ENCODE measurements around the gene ADGRD2.

ADGRD2 gene

GRCh38 chr9:124457079-124457886 lies 7.0 kb downstream of the ADGRD2 start:
- DNase-seq: no peak

GRCh38 chr9:124457887-124458431 lies 7.7 kb downstream of the ADGRD2 start:
- no peak for DNase-seq

GRCh38 chr9:124458441-124458840 lies 8.2 kb downstream of the ADGRD2 start:
- DNase-seq: no peak

DNA sequence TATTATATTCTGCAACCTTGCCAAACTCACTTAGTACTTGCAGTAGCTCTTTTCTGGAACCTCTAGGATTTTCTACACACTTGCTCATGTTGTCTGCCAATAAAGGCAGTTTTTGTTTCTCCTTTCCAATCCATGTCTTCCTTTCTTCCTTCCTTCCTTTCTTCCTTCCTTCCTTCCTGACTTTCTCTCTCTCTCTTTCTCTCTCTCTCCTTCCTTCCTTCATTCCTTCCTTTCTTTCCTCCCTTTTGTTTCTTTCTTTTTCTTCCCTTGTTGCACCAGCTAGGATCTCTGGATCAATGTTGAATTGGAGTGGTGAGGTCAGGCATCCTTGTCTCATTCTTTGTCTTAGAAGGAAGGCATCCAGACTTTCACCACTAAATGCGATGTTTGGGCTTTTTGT lies 12.5 kb downstream of the ADGRD2 start:
- no peak for DNase-seq

GRCh38 chr9:124465736-124466135 lies 15.5 kb downstream of the ADGRD2 start:
- DNase-seq: no peak

- DNase-seq: no peak
Measured at GRCh38 chr9:124467410-124468060, 17.3 kb downstream of the ADGRD2 start.

DNA sequence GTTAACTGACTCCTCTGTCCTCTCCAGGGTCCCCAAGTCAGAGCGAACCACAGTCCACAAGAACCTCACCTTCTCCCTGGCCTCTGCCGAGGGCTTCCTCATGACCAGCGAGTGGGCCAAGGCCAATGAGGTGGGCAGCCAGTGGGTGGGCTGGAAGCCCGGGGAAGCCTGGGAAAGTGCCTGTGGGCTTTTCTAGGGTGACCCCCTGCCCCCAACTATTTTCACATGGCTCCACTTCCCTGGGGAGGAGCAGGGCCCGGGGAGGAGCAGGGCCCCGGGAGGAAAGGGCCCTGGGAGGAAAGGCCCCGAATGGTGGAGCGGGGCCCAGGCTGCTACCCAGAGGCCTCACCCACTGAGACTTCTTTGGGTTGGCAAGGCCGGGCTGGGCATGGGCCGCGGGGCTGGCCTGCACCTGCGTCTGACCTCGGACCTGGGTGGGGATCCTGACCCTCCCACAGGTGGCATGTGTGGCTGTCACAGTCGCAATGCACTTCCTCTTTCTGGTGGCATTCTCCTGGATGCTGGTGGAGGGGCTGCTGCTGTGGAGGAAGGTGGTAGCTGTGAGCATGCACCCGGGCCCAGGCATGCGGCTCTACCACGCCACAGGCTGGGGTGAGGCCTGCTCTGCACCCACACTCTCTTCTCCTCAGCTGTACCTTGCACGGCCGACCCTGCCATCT lies 17.9 kb downstream of the ADGRD2 start:
- DNase-seq: no peak

DNA sequence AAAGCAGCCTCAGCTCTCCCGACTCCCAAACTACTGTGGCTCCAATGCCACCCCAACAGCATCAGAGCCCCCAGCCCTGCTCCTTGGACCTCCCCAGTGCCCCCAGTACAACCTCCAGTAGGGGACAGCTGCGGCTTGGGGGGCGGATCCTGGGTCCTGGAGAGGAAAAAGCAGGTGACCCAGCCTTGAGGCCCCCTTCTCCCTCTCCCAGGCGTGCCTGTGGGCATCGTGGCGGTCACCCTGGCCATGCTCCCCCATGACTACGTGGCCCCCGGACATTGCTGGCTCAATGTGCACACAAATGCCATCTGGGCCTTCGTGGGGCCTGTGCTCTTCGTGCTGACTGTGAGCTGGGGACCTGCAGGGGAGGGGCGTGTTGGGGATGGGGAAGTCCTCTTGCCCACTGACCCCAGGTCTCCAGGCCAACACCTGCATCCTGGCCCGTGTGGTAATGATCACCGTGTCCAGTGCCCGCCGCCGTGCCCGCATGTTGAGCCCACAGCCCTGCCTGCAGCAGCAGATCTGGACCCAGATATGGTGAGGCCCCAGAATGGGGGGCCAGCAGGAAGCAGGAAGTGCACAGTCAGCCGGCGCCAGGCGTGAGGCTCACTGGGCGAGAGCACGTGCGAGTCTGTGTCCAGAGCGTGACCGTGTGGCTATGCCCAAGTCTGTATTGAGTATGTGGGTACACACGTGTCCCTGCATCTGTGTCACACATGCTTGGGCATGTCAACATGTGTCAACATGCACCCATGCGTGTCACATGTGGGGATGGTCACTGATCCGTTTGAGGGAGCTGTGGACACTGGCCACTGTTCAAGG lies 19.0 kb downstream of the ADGRD2 start:
- DNase-seq: no peak

DNA sequence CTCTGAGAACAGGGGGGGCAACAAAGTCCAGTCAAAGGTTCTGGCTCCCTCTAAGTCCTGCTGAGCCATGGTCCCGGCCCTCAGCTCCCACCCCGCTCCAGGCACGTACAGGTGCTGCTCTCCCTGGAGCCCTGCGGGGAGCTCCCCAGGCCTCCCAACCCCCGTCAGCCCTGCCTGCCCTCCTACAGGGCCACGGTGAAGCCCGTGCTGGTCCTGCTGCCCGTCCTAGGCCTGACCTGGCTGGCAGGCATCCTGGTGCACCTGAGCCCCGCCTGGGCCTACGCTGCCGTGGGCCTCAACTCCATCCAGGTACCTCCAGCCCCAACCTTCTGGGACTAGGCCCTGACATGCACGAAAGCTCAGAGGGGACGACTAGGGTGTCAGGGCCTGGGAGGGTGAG lies 20.1 kb downstream of the ADGRD2 start:
- DNase-seq: no peak

DNA sequence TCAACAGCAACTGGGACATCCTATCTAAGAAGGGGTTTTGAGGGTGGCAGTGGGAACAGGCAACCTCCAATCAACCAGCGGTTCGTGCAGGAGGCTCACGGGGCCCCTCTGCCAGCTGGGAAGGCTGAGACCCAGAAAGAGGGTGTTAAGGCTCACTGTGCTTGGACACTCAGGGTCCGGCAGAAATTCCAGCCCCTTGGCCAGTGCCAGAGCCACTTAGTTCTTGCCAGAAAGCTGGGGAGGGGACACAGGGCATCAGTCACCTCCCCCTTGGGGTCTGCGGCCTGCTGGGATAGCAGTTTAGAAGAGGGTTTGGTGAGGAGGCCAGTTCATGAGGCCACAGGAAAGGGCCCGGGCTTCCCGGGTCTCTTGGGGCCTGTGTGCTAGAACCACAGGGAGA lies 20.5 kb downstream of the ADGRD2 start:
- no peak for DNase-seq

GRCh38 chr9:124471761-124472160 lies 21.5 kb downstream of the ADGRD2 start:
- no peak for DNase-seq

GRCh38 chr9:124472770-124473169 lies 22.5 kb downstream of the ADGRD2 start:
- DNase-seq: no peak

DNA sequence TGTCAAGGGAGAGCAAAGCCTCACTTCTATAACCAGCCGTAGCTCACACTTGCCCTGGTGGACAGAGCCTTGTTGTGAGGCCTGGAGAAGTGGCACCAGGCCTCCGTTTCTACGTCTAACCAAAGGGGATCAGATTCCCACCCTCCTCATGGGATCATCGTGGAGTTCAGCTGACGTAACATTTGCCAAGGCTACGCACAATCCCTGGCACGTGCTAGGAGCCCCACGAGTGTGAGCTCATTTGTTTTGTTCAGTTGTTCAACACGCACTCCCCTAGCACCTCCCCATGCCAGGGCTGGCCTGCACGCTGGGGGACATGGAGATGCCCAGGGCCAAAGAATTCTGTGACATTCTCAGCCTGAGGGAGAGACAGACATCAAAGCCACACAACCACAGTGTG lies 23.1 kb downstream of the ADGRD2 start:
- DNase-seq: no peak

GRCh38 chr9:124474151-124474550 lies 23.9 kb downstream of the ADGRD2 start:
- DNase-seq: no peak

DNA sequence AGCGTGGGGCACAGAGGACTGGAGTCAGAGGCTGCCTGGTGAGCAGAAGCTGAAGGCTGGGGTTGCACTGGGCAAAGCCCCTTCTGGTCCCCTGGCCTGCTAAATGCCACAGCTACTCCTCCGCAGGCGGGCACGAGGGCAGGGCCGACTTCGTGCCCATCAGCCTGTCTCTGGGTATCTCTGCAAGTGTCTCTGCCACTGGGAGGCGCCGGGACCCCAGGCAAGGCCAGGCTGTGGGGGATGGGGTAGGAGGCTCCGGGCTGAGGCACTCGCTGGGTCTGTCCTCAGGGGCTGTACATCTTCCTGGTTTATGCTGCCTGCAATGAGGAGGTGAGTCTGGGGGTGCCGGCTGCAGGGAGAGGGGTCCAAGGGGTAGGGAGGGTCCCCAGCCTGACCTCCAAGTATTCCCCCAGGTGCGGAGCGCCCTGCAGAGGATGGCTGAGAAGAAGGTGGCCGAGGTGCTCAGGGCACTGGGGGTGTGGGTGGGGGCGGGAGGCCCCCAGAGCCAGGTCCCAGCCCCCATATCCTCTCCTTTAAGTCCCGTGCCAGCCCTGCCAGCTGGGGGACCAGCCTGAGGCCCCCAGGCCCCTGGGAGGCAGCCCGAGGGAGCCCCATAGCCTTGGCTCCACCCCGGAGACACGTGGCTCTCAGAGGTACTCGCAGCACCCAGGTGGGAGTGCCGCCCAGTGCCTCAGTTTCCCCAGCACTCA lies 25.1 kb downstream of the ADGRD2 start:
- no peak for DNase-seq

DNA sequence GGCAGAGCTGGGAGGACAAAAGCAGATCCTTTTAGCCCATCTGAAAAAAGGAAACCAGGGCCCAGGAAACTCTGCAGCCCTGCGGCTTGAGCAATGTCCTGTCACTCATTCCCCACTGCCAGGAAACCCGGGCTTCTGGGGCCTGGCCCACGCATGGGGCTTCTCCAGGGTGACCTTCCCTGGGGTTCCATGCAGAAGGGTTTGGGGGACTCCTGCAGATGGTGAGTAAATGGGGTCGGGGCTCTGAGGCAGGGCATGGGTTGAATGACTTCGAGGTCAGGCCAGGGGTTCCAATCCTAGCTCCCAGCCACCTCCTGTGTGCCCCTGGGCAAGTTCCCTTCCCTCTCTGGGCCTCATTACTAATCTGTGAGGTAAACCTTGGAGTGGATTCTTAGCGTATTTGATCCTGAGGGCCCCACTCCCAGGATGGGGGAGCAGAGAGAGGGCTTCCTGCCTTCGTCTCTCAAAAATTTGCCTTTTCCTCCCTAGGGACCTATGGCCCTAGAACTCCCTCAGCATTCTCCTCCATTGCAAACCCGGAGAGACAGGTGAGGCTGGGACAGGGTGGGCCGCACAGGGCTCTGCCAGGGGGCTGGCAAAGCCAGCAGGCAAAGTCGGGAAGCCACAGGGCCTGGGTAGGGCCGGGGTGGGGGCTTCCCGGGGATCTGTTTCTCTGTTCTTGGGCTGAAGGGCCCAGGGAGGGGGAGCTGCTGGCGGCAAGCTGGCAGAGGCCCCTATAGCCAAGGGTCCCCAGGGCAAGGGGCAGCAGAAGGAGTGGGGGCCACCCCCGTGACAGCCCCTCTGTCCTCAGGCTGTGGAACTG lies 25.8 kb downstream of the ADGRD2 start:
- no peak for DNase-seq

DNA sequence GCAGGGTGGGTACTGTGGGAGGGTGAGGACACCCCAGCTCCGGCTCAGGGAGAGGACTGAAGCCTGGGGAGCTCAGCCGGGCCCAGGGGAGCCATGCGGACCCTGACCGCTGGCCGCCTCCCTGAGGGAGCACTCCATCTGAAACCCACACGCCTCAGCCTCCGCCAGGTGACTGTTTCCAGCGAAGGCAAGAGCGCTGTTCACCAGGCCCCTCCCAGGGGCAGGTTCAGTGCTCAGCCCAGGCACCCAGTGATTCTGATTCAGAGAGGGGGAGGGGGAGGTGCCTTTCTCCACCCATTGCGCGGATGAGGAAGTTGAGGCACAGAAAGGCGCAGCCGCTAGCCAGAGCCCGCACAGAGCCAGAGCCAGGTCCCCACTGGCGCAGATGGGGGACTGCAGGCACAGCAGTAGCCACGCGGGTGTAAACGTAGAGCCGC lies 27.0 kb downstream of the ADGRD2 start:
- DNase-seq: peak in 5 of 56 donors; percentile 3 to 55 (median 12)

DNA sequence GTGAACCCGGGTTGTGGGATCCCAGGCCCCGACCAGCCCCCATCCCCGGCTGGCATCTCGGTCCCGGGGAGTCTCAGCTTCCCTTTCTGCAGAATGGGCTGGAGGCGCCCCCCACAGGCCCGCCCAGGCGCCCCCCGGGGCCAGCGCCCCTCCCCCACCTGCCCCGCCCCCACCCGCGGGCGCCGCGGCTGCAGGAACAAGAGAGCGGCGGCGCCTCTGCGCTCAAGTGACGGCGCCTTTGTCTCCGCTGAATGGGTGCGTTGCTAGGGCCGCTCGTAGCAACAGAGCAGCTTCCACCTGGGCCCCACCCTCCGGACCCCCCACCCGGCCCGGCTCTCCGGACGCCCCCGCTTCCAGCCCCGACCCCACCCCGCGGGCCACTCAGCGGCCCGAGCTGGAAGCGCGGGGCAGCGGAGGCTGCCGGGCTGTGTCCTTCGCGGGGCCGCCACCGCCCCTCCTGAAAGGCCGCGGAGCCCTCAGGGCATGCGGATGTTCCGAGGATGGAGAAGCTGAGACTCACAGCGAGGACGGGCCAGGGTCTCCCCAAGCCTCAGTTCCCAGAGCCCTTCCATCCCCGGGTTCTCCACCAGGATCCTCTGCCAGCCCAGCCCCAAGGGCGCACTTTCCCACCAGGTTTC lies 27.5 kb downstream of the ADGRD2 start:
- DNase-seq: peak in 7 of 56 donors; percentile 5 to 55 (median 18)

DNA sequence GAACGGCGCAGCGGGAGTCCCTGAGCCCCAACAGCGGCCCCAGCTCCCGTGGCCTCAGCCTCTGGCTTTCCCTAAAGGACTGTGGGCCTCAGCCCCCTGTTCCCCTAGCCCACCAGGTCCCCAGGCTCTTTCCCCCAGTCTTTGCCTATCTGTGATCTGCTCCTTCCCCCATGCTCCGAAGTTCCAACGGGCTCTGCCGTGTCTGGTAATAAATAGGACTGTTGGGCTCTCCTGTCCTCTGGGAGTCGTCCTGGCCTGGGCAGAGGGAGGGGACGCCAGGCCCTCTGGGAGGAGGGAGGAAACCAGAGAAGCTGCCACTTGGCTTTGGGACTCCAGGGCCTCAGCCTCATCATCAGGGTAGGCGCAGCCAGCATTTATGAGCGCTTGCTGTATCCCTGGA lies 28.1 kb downstream of the ADGRD2 start:
- no peak for DNase-seq
